K562 (cell line): Measurements from ENCODE around the gene SBDS. TPM values are rescaled to one million over a fixed set of nuclear protein-coding genes. Genes with fewer than 3 reads are reported as not detected.

Experiments used
- ATAC-seq: fragments of 200-7000 bp; cut with Tn5 transposase; 3 replicates; pipeline ENCODE4 v1.9.1; 2020; ENCODE audit warnings: moderate library complexity
- BruUV-seq: library from RNA; stranded (reverse); fragments of 400-500 nt; replicated peaks from 2 replicates; lab custom pipeline; 2021; lab: Mats Ljungman, UMichigan
- CTCF ChIA-PET: fragments of 300-600 bp; formaldehyde crosslinking; extraction: SDS; loops from one replicate; lab custom pipeline; 2021; ENCODE audit warnings: low intra/inter-chr PET ratio; lab: Yijun Ruan, JAX
- POLR2A ChIA-PET: fragments of 300-600, 350-650 bp; sonication (Branson Sonifier 250); formaldehyde crosslinking; extraction: SDS; loops from one replicate; lab custom pipeline; 2021; ENCODE audit warnings: antibody characterized with exemption, inconsistent platforms; lab: Yijun Ruan, JAX
- DNase-seq, 4 experiments: peaks; one replicate each; pipeline versions ENCODE4 v3.0.0 to v3.0.0-alpha.2; 2011 to 2018; ENCODE audit warnings: low spot score in 3 of 4, mixed read lengths in 3 of 4; ENCODE audit errors: extremely low read depth in 1 of 4
- FAIRE-seq: peaks from 2 replicates; lab custom pipeline; 2011; peaks lifted over from hg19 to GRCh38; lab: Jason Lieb, UNC
- H2AFZ ChIP-seq: 2 replicates; pipeline ENCODE4 v1.6.0; 2011; ENCODE audit warnings: low read depth, low read length, control low read depth, inconsistent platforms
- H3K27ac ChIP-seq: fragments of 200-600 bp; 3 replicates; pipeline ENCODE4 v1.8.0; 2011; ENCODE audit warnings: low read depth, mild to moderate bottlenecking, control low read depth, inconsistent platforms, low read length, moderate library complexity, mixed read lengths; ENCODE audit errors: extremely low read depth
- H3K27me3 ChIP-seq, 2 experiments: fragments of 300-600 bp in 1 of 2; 2 replicates in 1 of 2; 3 replicates in 1 of 2; pipeline versions ENCODE4 v1.6.0 to v1.8.0; 2011; ENCODE audit warnings: inconsistent platforms in 2 of 2, low read length in 2 of 2, mild to moderate bottlenecking in 1 of 2, mixed read lengths in 1 of 2, moderate library complexity in 1 of 2; ENCODE audit not compliant: control insufficient read depth in 2 of 2, insufficient read depth in 2 of 2
- H3K36me3 ChIP-seq: fragments of 300-600 bp; 3 replicates; pipeline ENCODE4 v1.8.0; 2011; ENCODE audit warnings: mild to moderate bottlenecking, low read length, inconsistent platforms; ENCODE audit not compliant: control insufficient read depth, insufficient read depth
- H3K4me1 ChIP-seq, 2 experiments: fragments of 200-600 bp in 1 of 2; replicated peaks in 1 of 2; 2 replicates in 1 of 2; 3 replicates in 1 of 2; pipeline versions ENCODE4 v1.5.1 to v1.8.0; 2011; ENCODE audit warnings: inconsistent platforms in 2 of 2, low read length in 2 of 2, mild to moderate bottlenecking in 1 of 2, mixed read lengths in 1 of 2, moderate library complexity in 1 of 2; ENCODE audit not compliant: control insufficient read depth in 2 of 2, insufficient read depth in 2 of 2
- H3K4me2 ChIP-seq: 2 replicates; pipeline ENCODE4 v1.6.1; 2011; ENCODE audit warnings: low read length, control low read depth, inconsistent platforms, mixed read lengths; ENCODE audit not compliant: insufficient read depth
- H3K4me3 ChIP-seq: fragments of 200-600 bp; sonication (generic), shearing (Covaris generic); 2 replicates; pipeline ENCODE4 v1.5.1; 2016; ENCODE audit warnings: control low read depth, inconsistent platforms
- H3K79me2 ChIP-seq: fragments of 200-600 bp; 3 replicates; pipeline ENCODE4 v1.8.0; 2011; ENCODE audit warnings: low read length, inconsistent platforms; ENCODE audit not compliant: control insufficient read depth, insufficient read depth
- H3K9ac ChIP-seq, 2 experiments: 2 replicates each; pipeline versions ENCODE4 v1.6.0 to v1.6.1; 2011; ENCODE audit warnings: low read depth in 2 of 2, low read length in 2 of 2, control low read depth in 1 of 2, inconsistent platforms in 1 of 2, mild to moderate bottlenecking in 1 of 2, mixed read lengths in 1 of 2; ENCODE audit not compliant: insufficient read depth in 1 of 2
- H3K9me1 ChIP-seq: one replicate; pipeline ENCODE4 v1.6.0; 2011; ENCODE audit warnings: inconsistent platforms, mild to moderate bottlenecking, low read length, moderate library complexity; ENCODE audit not compliant: control insufficient read depth, insufficient read depth
- H3K9me3 ChIP-seq: replicated peaks from 2 replicates; pipeline ENCODE4 v1.5.1; 2011; ENCODE audit warnings: low read depth, low read length, inconsistent platforms; ENCODE audit not compliant: control insufficient read depth, insufficient read depth
- H4K20me1 ChIP-seq: replicated peaks from 2 replicates; pipeline ENCODE4 v1.6.1; 2011; ENCODE audit warnings: low read length, inconsistent platforms, mixed read lengths; ENCODE audit not compliant: control insufficient read depth, insufficient read depth
- HDAC1 ChIP-seq, 2 experiments: fragments of 450-650 bp; IDR thresholded peaks; 2 replicates each; pipeline ENCODE4 v1.6.1; 2016 to 2017; ENCODE audit warnings: inconsistent platforms in 1 of 2, mild to moderate bottlenecking in 1 of 2, moderate library complexity in 1 of 2
- PURB ChIP-seq: sonication (generic); formaldehyde crosslinking; IDR thresholded peaks from 2 replicates; pipeline ENCODE4 v1.9.0; 2021; ENCODE audit warnings: low read depth, mild to moderate bottlenecking, missing genetic modification reagents
- PYGO2 ChIP-seq: fragments of 450-650 bp; IDR thresholded peaks from 2 replicates; pipeline ENCODE4 v1.6.1; 2016; ENCODE audit warnings: mild to moderate bottlenecking, missing genetic modification characterization, moderate library complexity, missing compliant biosample characterization
- SRSF1 ChIP-seq: fragments of 200-400 bp; formaldehyde crosslinking; IDR thresholded peaks from 2 replicates; pipeline ENCODE4 v1.6.1; 2017; ENCODE audit warnings: mild to moderate bottlenecking, low read depth, low read length, moderate library complexity
- ZNF431 ChIP-seq: sonication (generic); formaldehyde crosslinking; IDR thresholded peaks from 2 replicates; pipeline ENCODE4 v1.8.0; 2022; ENCODE audit warnings: mild to moderate bottlenecking, missing genetic modification reagents
- WGBS: fragments of 100-300 bp; shearing (Covaris generic); methylation state at CpG from one replicate; pipeline ENCODE4 v1.1.6; 2016; ENCODE audit warnings: low coverage, mixed read lengths; ENCODE audit not compliant: insufficient coverage; ENCODE audit errors: missing lambda C conversion rate; 5-methylcytosine and 5-hydroxymethylcytosine counted together
- in situ Hi-C: fragments of 300-500 bp; cut with MboI; formaldehyde crosslinking; loops from 4 replicates; pipeline ENCODE4 v1.15.0; 2018; ENCODE audit warnings: inconsistent platforms, mixed read lengths
- intact Hi-C: fragments of 100-400 bp; cut with micrococcal nuclease; formaldehyde crosslinking; loops from 2 replicates; pipeline ENCODE4 v1.14.2; 2022
- polyA plus RNA-seq, 8 experiments: library from polyadenylated mRNA; depleted of rRNA in 4 of 8; stranded (reverse) in 5 of 8; unstranded in 3 of 8; fragments of >200 nt; fragmentation: Nextera tagmentation in 2 of 8; fragmentation: Illumina TruSeq in 1 of 8; extraction: Ambion mirVana in 2 of 8; extraction: Trizol in 1 of 8; gene quantifications; 2 replicates each; pipeline versions ENCODE4 v1.2.1 to v1.2.3, GENCODE V29; 2011 to 2014; ENCODE audit warnings: inconsistent platforms in 1 of 8, missing spikeins in 1 of 8
- total RNA-seq, 7 experiments: library from RNA; depleted of rRNA in 6 of 7; stranded (reverse); fragments of >200 nt in 6 of 7; fragmentation: Illumina TruSeq in 2 of 7; extraction: Trizol in 2 of 7; gene quantifications; 2 replicates each; pipeline versions ENCODE4 v1.2.1 to v1.2.3, GENCODE V29; 2011 to 2021; ENCODE audit warnings: low replicate concordance in 1 of 7
- TF ChIP-seq, protein P1 (sequence below): fragments of 250-450 bp; sonication (Bioruptor Pico); IDR thresholded peaks from 2 replicates; pipeline ENCODE4 v1.5.0; 2021

SBDS gene
- total and polyA plus RNA-seq, 9 of the 15 experiments (the other 6 are each of a cell fraction or from before 2014, with no cell fraction given): 105 to 174 (median 117) TPM

DNA sequence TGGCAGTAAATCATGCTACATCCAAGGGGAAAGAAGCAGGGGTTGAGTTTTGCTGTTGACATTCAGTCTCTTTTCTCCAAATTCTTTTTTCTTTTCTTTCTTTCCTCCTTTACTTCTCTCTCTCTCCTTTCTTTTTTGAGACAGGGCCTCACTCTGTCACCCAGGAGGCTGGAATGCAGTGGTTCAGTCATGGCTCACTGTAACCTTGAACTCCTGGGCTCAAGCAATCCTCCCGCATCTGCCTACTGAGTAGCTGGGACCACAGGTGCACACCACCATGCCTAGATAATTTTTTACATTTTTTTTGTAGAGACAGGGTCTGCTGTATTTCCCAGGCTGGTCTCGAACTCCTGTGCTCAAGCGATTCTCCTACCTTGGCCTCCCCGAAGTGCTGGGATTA lies 35.2 kb downstream of the SBDS start:
- H3K4me2 ChIP-seq: no peak overlapping the region
- no peaks in the 10 kb centered on the region for H3K27me3 ChIP-seq
- no peak overlapping the region for H3K4me3 ChIP-seq
- no peak overlapping the region for H3K9ac ChIP-seq
- FAIRE-seq (no peak), ATAC-seq (no peak), DNase-seq (no peak)
- in situ Hi-C loops (no loop called here), intact Hi-C loops (no loop called here)
- no peaks in the 10 kb centered on the region for H3K9me1 ChIP-seq
- H3K27ac ChIP-seq: no peak overlapping the region
- H4K20me1 ChIP-seq: no peaks in the 10 kb centered on the region
- H3K9me3 ChIP-seq: no peaks in the 10 kb centered on the region
- WGBS: 69% methylated on average over 4 of the region's 4 CpGs
- CTCF ChIA-PET: no interaction called here
- H3K36me3 ChIP-seq: peaks cover 40% of the 10 kb centered on the region
- no TSS peak for BruUV-seq
- H2AFZ ChIP-seq: no peak overlapping the region
- POLR2A ChIA-PET: interaction anchor here (0.7 kb wide), 2 partner anchors 8 to 28 kb away, joined by 3 read pairs; no protein-coding TSS in a partner anchor
- H3K4me1 ChIP-seq: no peaks in the 10 kb centered on the region
- TF ChIP-seq SRSF1 (no peak), PYGO2 (tag) (no peak), HDAC1 (IDR thresholded peaks at IDR 0.05) (no peak), PURB (no peak), ZNF431 (CRISPR knock-in tag) (no peak)
- TF ChIP-seq, protein P1, sequence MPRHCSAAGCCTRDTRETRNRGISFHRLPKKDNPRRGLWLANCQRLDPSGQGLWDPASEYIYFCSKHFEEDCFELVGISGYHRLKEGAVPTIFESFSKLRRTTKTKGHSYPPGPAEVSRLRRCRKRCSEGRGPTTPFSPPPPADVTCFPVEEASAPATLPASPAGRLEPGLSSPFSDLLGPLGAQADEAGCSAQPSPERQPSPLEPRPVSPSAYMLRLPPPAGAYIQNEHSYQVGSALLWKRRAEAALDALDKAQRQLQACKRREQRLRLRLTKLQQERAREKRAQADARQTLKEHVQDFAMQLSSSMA (CRISPR knock-in tag): no peak
- TF ChIP-seq, all 486 proteins: peak for 0
- H3K79me2 ChIP-seq: no peaks in the 10 kb centered on the region
